ENCODE results near the gene PIH1D1.
"Not testable (repeated sequence)": the region's sequence is repeated elsewhere in the genome, so short reads cannot be mapped to it uniquely, and the experiment has no call there.

Gene PIH1D1

DNA sequence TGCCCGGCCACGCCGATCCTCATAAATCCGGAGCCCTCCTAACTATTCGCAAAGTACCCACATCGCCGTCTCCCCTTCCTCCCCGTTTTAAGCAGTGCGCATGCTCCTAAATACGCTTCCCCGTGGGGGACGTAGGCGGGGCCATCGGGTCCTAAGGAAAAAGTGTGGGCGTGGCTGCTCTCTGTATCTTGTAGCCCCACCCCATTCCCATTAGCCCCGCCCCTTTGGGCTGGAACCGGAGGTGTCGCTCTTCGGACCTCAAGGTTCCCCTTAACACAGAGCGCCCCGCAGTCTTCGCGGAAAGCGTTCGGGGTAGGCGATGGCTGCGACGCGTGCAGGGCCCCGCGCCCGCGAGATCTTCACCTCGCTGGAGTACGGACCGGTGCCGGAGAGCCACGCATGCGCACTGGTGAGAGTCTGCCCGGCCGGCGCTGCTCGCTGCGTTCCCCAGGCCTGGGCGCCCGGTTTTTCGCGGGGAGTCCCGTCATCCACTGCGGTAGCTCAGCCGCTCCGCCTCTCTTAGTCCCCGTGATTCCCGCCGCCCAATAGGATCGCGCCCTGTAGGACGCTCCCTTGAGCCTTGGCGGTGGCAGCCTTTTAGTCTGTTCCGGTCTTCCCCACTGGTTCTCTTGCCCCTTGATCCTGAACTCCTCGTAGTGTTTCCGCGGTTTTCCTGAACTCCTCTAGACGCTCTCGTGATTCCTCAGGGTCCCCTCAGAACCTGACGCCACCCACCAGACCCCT lies 1.6 kb upstream of the PIH1D1 start, which contains the start of gene ALDH16A1:
Gene ALDH16A1, plus strand, starts transcription at position 213 of the 744 bp plus-strand sequence. Its CDS starts 107 bp downstream, at position 320.
- peak; percentile 97 for DNase-seq (ENCODE audit: low read depth)
- H3K4me3 ChIP-seq (ENCODE audit: low read length): peak within 1 kb of the TSS; percentile 84
- TF ChIP-seq, protein P1, sequence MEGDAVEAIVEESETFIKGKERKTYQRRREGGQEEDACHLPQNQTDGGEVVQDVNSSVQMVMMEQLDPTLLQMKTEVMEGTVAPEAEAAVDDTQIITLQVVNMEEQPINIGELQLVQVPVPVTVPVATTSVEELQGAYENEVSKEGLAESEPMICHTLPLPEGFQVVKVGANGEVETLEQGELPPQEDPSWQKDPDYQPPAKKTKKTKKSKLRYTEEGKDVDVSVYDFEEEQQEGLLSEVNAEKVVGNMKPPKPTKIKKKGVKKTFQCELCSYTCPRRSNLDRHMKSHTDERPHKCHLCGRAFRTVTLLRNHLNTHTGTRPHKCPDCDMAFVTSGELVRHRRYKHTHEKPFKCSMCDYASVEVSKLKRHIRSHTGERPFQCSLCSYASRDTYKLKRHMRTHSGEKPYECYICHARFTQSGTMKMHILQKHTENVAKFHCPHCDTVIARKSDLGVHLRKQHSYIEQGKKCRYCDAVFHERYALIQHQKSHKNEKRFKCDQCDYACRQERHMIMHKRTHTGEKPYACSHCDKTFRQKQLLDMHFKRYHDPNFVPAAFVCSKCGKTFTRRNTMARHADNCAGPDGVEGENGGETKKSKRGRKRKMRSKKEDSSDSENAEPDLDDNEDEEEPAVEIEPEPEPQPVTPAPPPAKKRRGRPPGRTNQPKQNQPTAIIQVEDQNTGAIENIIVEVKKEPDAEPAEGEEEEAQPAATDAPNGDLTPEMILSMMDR (conservative IDR thresholded peaks at IDR 0.05; ENCODE audit: low read length): no peak

DNA sequence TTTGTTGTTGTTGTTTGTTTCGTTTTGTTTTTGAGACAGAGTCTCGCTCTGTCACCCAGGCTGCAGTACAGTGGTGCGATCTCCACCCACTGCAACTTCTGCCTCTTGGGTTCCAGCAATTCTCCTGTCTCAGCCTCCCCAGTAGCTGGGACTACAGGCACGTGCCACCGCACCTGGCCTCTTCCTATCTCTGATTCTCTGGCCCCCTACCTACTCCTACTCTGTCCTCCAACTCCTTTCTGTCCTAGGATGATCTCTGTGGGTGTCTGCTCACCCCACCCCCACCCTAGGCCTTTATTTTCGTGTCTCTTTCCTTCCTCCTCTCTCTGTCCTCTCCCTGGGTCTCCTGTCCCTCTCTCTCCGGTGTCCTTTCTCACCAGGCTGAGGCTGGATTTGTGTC lies 1.2 kb downstream of the PIH1D1 start:
- TF ChIP-seq, protein P1 (conservative IDR thresholded peaks at IDR 0.05; ENCODE audit: low read length): no peak
- no peak for DNase-seq (ENCODE audit: low read depth)

DNA sequence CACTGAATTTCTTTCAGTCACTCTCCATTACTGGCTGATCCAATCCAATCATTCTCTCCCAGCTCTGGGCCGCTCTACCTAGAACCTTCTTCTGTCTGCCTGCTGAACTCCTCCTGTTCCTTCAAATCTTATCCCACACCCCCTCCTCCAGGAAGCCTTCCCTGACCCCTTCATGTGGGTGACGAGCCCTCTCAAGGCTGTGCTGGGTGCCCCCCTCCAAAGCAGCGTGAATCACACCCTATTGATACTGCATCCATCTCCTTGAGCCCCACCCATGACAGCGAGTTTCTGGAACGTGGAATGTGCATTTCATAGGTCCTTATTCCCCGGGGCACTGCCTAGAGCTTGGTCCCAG lies 3.2 kb downstream of the PIH1D1 start:
- no peak for DNase-seq (ENCODE audit: low read depth)
- H3K4me3 ChIP-seq (ENCODE audit: low read length): no peak overlapping the region
- TF ChIP-seq, protein P1 (conservative IDR thresholded peaks at IDR 0.05; ENCODE audit: low read length): no peak

More for the DNA sequence above, 1.2 kb downstream of the PIH1D1 start:
- H3K4me3 ChIP-seq (ENCODE audit: low read length): peak overlapping the region; percentile 47

DNA sequence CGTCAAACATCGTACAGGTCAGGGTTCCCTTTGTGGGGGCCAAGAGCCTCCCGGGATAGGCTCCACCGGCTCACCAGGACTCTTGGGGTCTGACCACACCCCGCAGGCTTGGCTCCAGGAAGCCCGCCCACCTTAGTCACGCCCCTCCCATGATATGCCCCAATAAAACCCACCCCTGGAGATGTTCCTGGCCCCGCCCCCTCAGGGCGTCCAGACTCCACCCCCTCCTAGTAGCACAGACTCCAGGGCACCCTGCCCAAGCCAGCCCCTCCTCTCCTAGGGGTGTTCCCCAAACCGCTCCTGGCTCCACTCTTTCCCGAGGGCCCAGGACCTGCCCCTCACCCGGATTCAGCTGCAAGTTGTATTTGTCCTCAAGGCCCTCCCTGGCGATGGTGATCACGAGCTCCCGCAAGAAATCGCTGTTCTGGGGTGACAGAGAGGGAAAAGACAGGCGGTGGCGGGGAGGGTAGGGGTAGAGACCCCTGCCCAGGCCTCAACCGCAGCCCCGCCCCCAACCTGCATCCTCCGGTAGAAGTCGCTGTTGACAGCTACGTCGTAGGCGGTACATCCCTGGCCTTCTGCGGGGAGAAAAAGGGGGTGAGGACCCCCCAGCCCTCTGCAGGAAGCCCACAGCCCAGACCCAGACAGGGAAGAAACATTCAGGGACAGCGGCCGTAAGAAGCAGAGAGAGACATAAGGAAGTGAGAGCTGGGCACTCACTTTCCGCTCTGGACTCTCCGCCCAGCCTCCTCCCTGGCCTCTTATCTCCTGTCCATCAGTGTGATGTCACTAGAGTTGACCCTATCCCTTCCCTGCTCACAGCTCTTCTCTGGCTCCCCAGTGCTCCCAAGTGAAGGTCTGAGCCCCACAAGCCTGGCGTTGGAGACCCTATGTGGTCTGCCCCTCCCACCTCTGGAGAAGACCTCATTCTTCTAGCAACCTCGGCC lies 3.9 kb downstream of the PIH1D1 start:
- DNase-seq (ENCODE audit: low read depth): no peak
- H3K4me3 ChIP-seq (ENCODE audit: low read length): no peak overlapping the region
- TF ChIP-seq, protein P1 (conservative IDR thresholded peaks at IDR 0.05; ENCODE audit: low read length): no peak

DNA sequence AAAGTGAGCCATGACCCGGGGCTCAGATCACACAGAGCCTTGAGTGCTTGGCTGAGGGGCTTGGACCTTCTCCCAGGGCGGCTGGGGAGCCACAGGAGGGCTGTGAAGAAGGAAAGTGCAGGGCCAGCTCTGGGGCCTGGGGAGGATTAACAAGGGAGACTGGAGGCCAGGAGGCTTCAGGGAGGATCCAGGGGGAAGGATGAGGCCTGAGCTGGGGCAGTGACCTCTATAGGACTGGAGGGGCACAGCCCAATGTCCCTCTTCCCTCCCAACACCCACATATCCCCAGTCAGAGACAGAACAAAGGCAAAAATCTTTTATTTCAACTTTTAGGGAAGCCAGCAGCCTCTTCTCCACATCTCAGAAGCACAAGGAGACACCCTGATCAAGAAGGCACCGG lies 5.6 kb downstream of the PIH1D1 start:
- H3K4me3 ChIP-seq (ENCODE audit: low read length): no peak overlapping the region
- no peak for DNase-seq (ENCODE audit: low read depth)
- TF ChIP-seq, protein P1 (conservative IDR thresholded peaks at IDR 0.05; ENCODE audit: low read length): no peak

DNA sequence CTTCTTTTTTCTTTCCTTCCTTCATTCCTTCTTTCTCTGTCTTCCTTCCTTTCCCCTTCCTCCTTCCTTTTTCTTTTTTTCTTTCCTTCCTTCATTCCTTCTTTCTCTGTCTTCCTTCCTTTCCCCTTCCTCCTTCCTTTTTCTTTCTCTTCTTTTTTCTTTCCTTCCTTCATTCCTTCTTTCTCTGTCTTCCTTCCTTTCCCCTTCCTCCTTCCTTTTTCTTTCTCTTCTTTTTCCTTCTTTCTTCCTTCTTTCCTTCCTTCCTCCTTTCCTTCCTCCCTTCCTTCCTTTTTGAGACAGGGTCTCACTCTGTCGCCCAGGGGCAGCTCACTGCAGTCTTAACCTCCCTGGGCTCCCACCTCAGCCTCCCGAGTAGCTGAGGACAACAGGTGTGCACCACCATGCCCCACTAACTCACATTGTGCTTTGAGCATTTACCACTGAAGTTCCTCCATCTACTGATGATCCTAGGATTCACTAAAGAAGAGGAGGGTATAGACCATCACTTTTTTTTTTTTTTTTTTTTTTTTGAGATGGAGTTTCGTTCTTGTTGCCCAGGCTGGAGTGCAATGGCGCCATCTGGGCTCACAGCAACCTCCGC lies 7.4 kb downstream of the PIH1D1 start:
- not testable (repeated sequence) for H3K4me3 ChIP-seq (ENCODE audit: low read length); DNase-seq (ENCODE audit: low read depth)

DNA sequence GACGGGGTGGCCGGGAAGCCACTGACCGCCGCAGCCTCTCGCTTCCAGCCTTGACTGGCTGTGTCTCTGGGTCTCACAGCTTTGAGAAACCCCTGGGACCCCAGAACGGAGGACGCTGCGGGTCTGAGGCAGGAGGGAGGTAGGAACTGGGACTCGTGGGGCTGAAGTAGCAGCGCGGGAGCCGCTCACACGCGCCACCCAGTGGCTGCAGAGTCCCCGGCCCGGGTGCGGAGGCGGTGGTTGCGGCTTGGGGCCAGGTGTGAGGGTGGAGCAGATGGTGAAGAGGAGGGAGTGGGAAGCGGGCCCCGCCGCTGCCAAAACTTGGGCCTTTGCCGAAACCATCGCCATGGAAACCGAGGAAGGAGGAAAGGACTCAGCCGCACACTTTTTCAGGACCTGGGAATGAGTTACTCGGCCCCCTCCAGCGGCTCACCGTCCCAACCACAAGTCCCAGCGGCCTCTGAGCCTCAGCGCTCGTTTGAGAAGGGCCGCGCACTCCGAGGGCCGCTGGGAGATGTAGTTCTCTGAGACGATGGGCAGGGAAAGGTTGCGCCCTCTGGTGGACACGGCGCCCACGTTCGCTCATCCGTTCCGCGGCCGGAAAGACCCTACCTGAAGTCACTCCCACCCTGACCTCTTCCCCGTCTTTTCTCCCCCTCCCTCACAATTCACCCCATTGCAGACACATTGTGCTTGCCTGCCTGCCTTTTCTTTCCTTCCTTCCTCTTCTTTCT lies 8.1 kb downstream of the PIH1D1 start:
- peak; percentile 94 for DNase-seq (ENCODE audit: low read depth)
- TF ChIP-seq, protein P1 (conservative IDR thresholded peaks at IDR 0.05; ENCODE audit: low read length): peak; percentile 78
- H3K4me3 ChIP-seq (ENCODE audit: low read length): peak overlapping the region; percentile 77
